ENCODE results near the gene BSN. TPM values are rescaled to one million over a fixed set of nuclear protein-coding genes. Genes with fewer than 3 reads are reported as not detected.
A peak's percentile ranks its signal among the peaks of the same experiment; 100 is the strongest.

Gene BSN
- total and polyA plus RNA-seq, 2 of the 4 experiments (the other 2 are of a cell fraction) = under 0.01 to 0.03 TPM

GRCh38 chr3:49649576-49649975 is 95.3 kb downstream of the BSN start:
- H3K9me3 ChIP-seq (ENCODE audit: control insufficient read depth, insufficient read depth, low read length) = no peaks in the 10 kb centered on the region
- no peak overlapping the region for H2BK15ac ChIP-seq (ENCODE audit: low read depth, low read length)
- in situ Hi-C loops (cut with MboI; ENCODE audit: low sequenced_read_pairs) (no loop called here), intact Hi-C loops (cut with micrococcal nuclease) (no loop called here), dilution Hi-C loops (cut with HindIII; ENCODE audit: low sequenced_read_pairs, unreplicated experiment) (no loop called here)
- no peak overlapping the region for H3K18ac ChIP-seq (ENCODE audit: low read depth, low read length)
- H2AFZ ChIP-seq (replicated peaks; ENCODE audit: low read length, poor library complexity) = no peak overlapping the region
- no peak overlapping the region for H3K56ac ChIP-seq (ENCODE audit: extremely low read depth, insufficient read depth, low read length)
- H4K8ac ChIP-seq (ENCODE audit: low read depth in 2 of 2, low read length in 2 of 2) = no peak overlapping the region
- H2AK9ac ChIP-seq (replicated peaks; ENCODE audit: low read depth, low read length, poor library complexity) = no peak overlapping the region
- H2BK120ac ChIP-seq (ENCODE audit: low read depth, low read length) = no peak overlapping the region
- no peak overlapping the region for H3K4me2 ChIP-seq (ENCODE audit: low read depth, low read length)
- peaks cover 3% of the 10 kb centered on the region; the same call in 1 of the 2 replicates for H3K9me1 ChIP-seq (ENCODE audit: insufficient read depth, low read length)
- WGBS, 2 experiments (ENCODE audit: extremely low coverage in 2 of 2, insufficient read length in 1 of 2) = no CpG with 5 or more reads among the region's 1 CpG
- H2BK5ac ChIP-seq (ENCODE audit: low read depth, low read length, poor library complexity, severe bottlenecking) = no peak overlapping the region
- POLR2A ChIA-PET (ENCODE audit: unreplicated experiment) = no interaction called here
- no peaks in the 10 kb centered on the region for H3K79me1 ChIP-seq (ENCODE audit: low read depth in 1 of 2, low read length in 2 of 2)
- H3K4ac ChIP-seq (ENCODE audit: low read depth, low read length) = no peak overlapping the region
- no peak overlapping the region for H4K5ac ChIP-seq (ENCODE audit: low read depth, low read length)
- H3K4me3 ChIP-seq (ENCODE audit: insufficient read depth, low read depth, low read length) = no peak overlapping the region
- H3K27ac ChIP-seq (ENCODE audit: insufficient read depth, low read length) = no peak overlapping the region
- H3K9ac ChIP-seq (ENCODE audit: low read depth, low read length) = no peak overlapping the region
- H2AK5ac ChIP-seq (ENCODE audit: low read depth, low read length) = no peak overlapping the region
- BruUV-seq (replicated peaks) = no TSS peak
- peaks cover 28% of the 10 kb centered on the region for H3K27me3 ChIP-seq (ENCODE audit: control insufficient read depth, insufficient read depth, low read length)
- H3K23ac ChIP-seq (ENCODE audit: low read depth, low read length) = no peak overlapping the region
- no peak for ATAC-seq (ENCODE audit: low read depth)
- H3K36me3 ChIP-seq (ENCODE audit: control insufficient read depth, insufficient read depth, low read length) = no peaks in the 10 kb centered on the region
- H4K91ac ChIP-seq (ENCODE audit: insufficient read depth, low read depth, low read length) = no peak overlapping the region
- no peak for TF ChIP-seq RAD21 (IDR thresholded peaks at IDR 0.05; ENCODE audit: low read length)
- no peak for TF ChIP-seq ELK1 (IDR thresholded peaks at IDR 0.05; ENCODE audit: borderline replicate concordance, low read depth, low read length)
- TF ChIP-seq USF2 (IDR thresholded peaks at IDR 0.05; ENCODE audit: low read depth, low read length) = no peak
- TF ChIP-seq NFE2L2 (IDR thresholded peaks at IDR 0.05; ENCODE audit: low read depth, low read length) = 0 out of 2 replicates have a peak, but pooled peaks have one; percentile 46
- no peak for TF ChIP-seq RFX5 (IDR thresholded peaks at IDR 0.05; ENCODE audit: low read depth, low read length)
- no peaks in the 10 kb centered on the region for H4K20me1 ChIP-seq (ENCODE audit: insufficient read depth, low read length)
- CTCF ChIA-PET = no interaction called here
- H3K14ac ChIP-seq (replicated peaks; ENCODE audit: low read depth, low read length) = no peak overlapping the region
- no peak for DNase-seq
- H3K4me1 ChIP-seq (ENCODE audit: control insufficient read depth, insufficient read depth, low read length) = no peaks in the 10 kb centered on the region
- no peak overlapping the region for H2BK20ac ChIP-seq (ENCODE audit: low read depth, low read length)

All from IMR-90 (cell line).